ENCODE measurements around the gene MTTP. TPM values are rescaled to one million over a fixed set of nuclear protein-coding genes. Genes with fewer than 3 reads are reported as not detected.

Gene MTTP
- total RNA-seq, 1 donor from 2014 or later: not detected

- no peak for DNase-seq (ENCODE audit: extremely low read depth, low read depth, low spot score)
Measured at GRCh38 chr4:99665983-99666382, 91.4 kb downstream of the MTTP start.

- no peak for DNase-seq (ENCODE audit: extremely low read depth, low read depth, low spot score)
Measured at GRCh38 chr4:99668472-99668871, 93.8 kb downstream of the MTTP start.

- no peak for DNase-seq (ENCODE audit: extremely low read depth, low read depth, low spot score)
Measured at GRCh38 chr4:99669084-99669483, 94.5 kb downstream of the MTTP start.

- DNase-seq (ENCODE audit: extremely low read depth, low read depth, low spot score): no peak
Measured at GRCh38 chr4:99670409-99671073, 95.9 kb downstream of the MTTP start.

Other genes with a start within 250 kb of the MTTP start
- gene ADH1C, start 222.1 kb upstream of the MTTP start, total RNA-seq: not detected in 2 replicates
- not detected in 2 replicates for gene ADH7, start 139.5 kb upstream of the MTTP start, total RNA-seq
- not detected in 2 replicates for gene C4orf17, start 63.8 kb upstream of the MTTP start, total RNA-seq
- 4.5 and 7.2 TPM in 2 replicates for gene TRMT10A, start 10.8 kb upstream of the MTTP start, total RNA-seq
- gene C4orf54, start 83.0 kb downstream of the MTTP start, total RNA-seq: 0.18 and 0.53 TPM in 2 replicates
- not detected in 2 replicates for gene DAPP1, start 242.0 kb downstream of the MTTP start, total RNA-seq

Measured in glomerular endothelial cell (primary cell).